PC-9 (cell line): ENCODE measurements around the gene TP53. TPM values are rescaled to one million over a fixed set of nuclear protein-coding genes. Genes with fewer than 3 reads are reported as not detected.
"Not testable (repeated sequence)": the region's sequence is repeated elsewhere in the genome, so short reads cannot be mapped to it uniquely, and the experiment has no call there.

Source experiments
- BruUV-seq: library from RNA; stranded (reverse); fragments of 400-500 nt; replicated peaks from 2 replicates; lab custom pipeline; 2021; lab: Mats Ljungman, UMichigan
- CTCF ChIA-PET: fragments of 300-600 bp; sonication (Branson Sonifier 250); formaldehyde crosslinking; loops from one replicate; lab custom pipeline; 2022; ENCODE audit warnings: antibody characterized with exemption; lab: Charles Lee
- POLR2A ChIA-PET: fragments of 300-600 bp; sonication (Branson Sonifier 250); formaldehyde crosslinking; loops from one replicate; lab custom pipeline; 2022; ENCODE audit warnings: antibody characterized with exemption; ENCODE audit not compliant: unreplicated experiment; lab: Charles Lee
- DNase-seq, 2 experiments: peaks; one replicate each; pipeline versions ENCODE4 v3.0.0 to v3.0.0-alpha.2; 2015 to 2022; ENCODE audit warnings: mixed read lengths in 1 of 2
- H2AFZ ChIP-seq: fragments of 200-600 bp; sonication (generic); 2 replicates; pipeline ENCODE4 v1.8.1; 2017; ENCODE audit warnings: antibody characterized with exemption
- H3F3A ChIP-seq: fragments of 200-600 bp; sonication (generic); 2 replicates; pipeline ENCODE4 v1.8.1; 2017; ENCODE audit warnings: antibody characterized with exemption, mild to moderate bottlenecking, low read depth; ENCODE audit not compliant: insufficient read depth
- H3K27ac ChIP-seq: fragments of 200-600 bp; sonication (generic); 2 replicates; pipeline ENCODE4 v1.6.1; 2016; ENCODE audit warnings: mixed run types
- H3K27me3 ChIP-seq: fragments of 200-600 bp; sonication (generic); 2 replicates; pipeline ENCODE4 v1.6.1; 2016; ENCODE audit warnings: low read depth, mixed run types; ENCODE audit not compliant: insufficient read depth
- H3K36me3 ChIP-seq: fragments of 200-600 bp; sonication (generic); 2 replicates; pipeline ENCODE4 v1.6.1; 2016; ENCODE audit warnings: low read depth, mixed run types
- H3K4me1 ChIP-seq: fragments of 200-600 bp; sonication (generic); replicated peaks from 2 replicates; pipeline ENCODE4 v1.6.1; 2016; ENCODE audit warnings: mixed run types; ENCODE audit not compliant: insufficient read depth
- H3K4me2 ChIP-seq: fragments of 200-600 bp; sonication (generic); 2 replicates; pipeline ENCODE4 v1.6.1; 2017; ENCODE audit warnings: mixed run types
- H3K4me3 ChIP-seq: fragments of 200-600 bp; sonication (generic); 2 replicates; pipeline ENCODE4 v1.6.1; 2016; ENCODE audit warnings: mixed run types
- H3K79me2 ChIP-seq: fragments of 200-600 bp; sonication (generic); 2 replicates; pipeline ENCODE4 v1.6.1; 2017; ENCODE audit warnings: low read depth, mixed run types
- H3K9me2 ChIP-seq: fragments of 200-600 bp; sonication (generic); 2 replicates; pipeline ENCODE4 v1.8.1; 2017; ENCODE audit warnings: mild to moderate bottlenecking; ENCODE audit not compliant: insufficient read depth
- H3K9me3 ChIP-seq: fragments of 200-600 bp; sonication (generic); 2 replicates; pipeline ENCODE4 v1.8.1; 2016; ENCODE audit warnings: low read depth; ENCODE audit not compliant: insufficient read depth
- H4K20me1 ChIP-seq: fragments of 200-600 bp; sonication (generic); 2 replicates; pipeline ENCODE4 v1.8.1; 2017; ENCODE audit not compliant: insufficient read depth
- EZH2 ChIP-seq: fragments of 200-600 bp; sonication (generic); IDR thresholded peaks from 2 replicates; pipeline ENCODE4 v1.8.0; 2017; ENCODE audit warnings: antibody characterized with exemption, low read depth
- intact Hi-C: fragments of 100-400 bp; cut with micrococcal nuclease; formaldehyde crosslinking; loops from one replicate; pipeline ENCODE4 v1.10.0; 2022; ENCODE audit not compliant: unreplicated experiment
- total RNA-seq: library from RNA; stranded (reverse); gene quantifications from 2 replicates; pipeline ENCODE4 v1.2.3, GENCODE V29; 2021
- TF ChIP-seq, protein P1 (sequence below): fragments of 200-600 bp; sonication (generic); conservative IDR thresholded peaks from 2 replicates; pipeline ENCODE4 v1.6.1; 2017; ENCODE audit warnings: mixed run types, antibody characterized with exemption, mild to moderate bottlenecking, moderate library complexity

TP53 gene
- total RNA-seq, 1 experiment from 2014 or later: 340 TPM

GRCh38 chr17:7646457-7646856, 40.8 kb downstream of the TP53 start:
- POLR2A ChIA-PET: no interaction called here
- no peak overlapping the region for H2AFZ ChIP-seq
- intact Hi-C loops: no loop called here
- H3F3A ChIP-seq: peaks cover 5% of the 10 kb centered on the region; the same call in 1 of the 2 replicates
- H3K27ac ChIP-seq: no peak overlapping the region
- H3K4me1 ChIP-seq: no peaks in the 10 kb centered on the region
- H3K4me3 ChIP-seq: no peak overlapping the region
- no peaks in the 10 kb centered on the region for H3K9me3 ChIP-seq
- no peaks in the 10 kb centered on the region for H4K20me1 ChIP-seq
- H3K9me2 ChIP-seq: no peaks in the 10 kb centered on the region
- no peak overlapping the region for H3K4me2 ChIP-seq
- CTCF ChIA-PET: interaction anchor here (0.6 kb wide), 1 partner anchor 133 kb away, joined by 3 read pairs; no protein-coding TSS in a partner anchor
- BruUV-seq: no TSS peak
- no peaks in the 10 kb centered on the region for H3K79me2 ChIP-seq
- no peaks in the 10 kb centered on the region for H3K36me3 ChIP-seq
- no peaks in the 10 kb centered on the region for H3K27me3 ChIP-seq
- DNase-seq: no peak
- TF ChIP-seq, protein P1, sequence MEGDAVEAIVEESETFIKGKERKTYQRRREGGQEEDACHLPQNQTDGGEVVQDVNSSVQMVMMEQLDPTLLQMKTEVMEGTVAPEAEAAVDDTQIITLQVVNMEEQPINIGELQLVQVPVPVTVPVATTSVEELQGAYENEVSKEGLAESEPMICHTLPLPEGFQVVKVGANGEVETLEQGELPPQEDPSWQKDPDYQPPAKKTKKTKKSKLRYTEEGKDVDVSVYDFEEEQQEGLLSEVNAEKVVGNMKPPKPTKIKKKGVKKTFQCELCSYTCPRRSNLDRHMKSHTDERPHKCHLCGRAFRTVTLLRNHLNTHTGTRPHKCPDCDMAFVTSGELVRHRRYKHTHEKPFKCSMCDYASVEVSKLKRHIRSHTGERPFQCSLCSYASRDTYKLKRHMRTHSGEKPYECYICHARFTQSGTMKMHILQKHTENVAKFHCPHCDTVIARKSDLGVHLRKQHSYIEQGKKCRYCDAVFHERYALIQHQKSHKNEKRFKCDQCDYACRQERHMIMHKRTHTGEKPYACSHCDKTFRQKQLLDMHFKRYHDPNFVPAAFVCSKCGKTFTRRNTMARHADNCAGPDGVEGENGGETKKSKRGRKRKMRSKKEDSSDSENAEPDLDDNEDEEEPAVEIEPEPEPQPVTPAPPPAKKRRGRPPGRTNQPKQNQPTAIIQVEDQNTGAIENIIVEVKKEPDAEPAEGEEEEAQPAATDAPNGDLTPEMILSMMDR: no peak
- TF ChIP-seq EZH2: no peak

GRCh38 chr17:7644775-7645174, 42.5 kb downstream of the TP53 start:
- no TSS peak for BruUV-seq
- H3K4me2 ChIP-seq: no peak overlapping the region
- no peak for DNase-seq
- intact Hi-C loops: no loop called here
- no peak overlapping the region for H3K4me3 ChIP-seq
- ChIA-PET CTCF (no interaction called here), POLR2A (no interaction called here)
- H3F3A ChIP-seq: no peaks in the 10 kb centered on the region
- no peaks in the 10 kb centered on the region for H3K9me2 ChIP-seq
- H3K79me2 ChIP-seq: no peaks in the 10 kb centered on the region
- H3K4me1 ChIP-seq: no peaks in the 10 kb centered on the region
- no peak overlapping the region for H2AFZ ChIP-seq
- H3K9me3 ChIP-seq: no peaks in the 10 kb centered on the region
- TF ChIP-seq, protein P1: no peak
- TF ChIP-seq EZH2: no peak
- H3K27me3 ChIP-seq: no peaks in the 10 kb centered on the region
- H4K20me1 ChIP-seq: no peaks in the 10 kb centered on the region
- no peaks in the 10 kb centered on the region for H3K36me3 ChIP-seq
- H3K27ac ChIP-seq: no peak overlapping the region

DNA sequence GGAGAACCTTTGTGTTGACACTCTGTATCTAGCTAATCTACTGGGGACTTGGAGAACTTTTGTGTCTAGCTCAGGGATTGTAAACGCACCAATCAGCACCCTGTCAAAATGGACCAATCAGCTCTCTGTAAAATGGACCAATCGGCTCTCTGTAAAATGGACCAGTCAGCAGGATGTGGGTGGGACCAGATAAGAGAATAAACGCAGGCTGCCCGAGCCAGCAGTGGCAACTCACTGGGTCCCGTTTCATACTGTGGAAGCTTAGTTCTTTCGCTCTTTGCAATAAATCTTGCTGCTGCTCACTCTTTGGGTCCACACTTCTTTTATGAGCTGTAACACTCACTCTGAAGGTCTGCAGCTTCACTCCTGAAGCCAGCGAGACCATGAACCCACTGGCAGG, 45.7 kb downstream of the TP53 start:
- H3F3A ChIP-seq, H4K20me1 ChIP-seq, H2AFZ ChIP-seq, H3K4me3 ChIP-seq, H3K79me2 ChIP-seq, H3K4me2 ChIP-seq, BruUV-seq, H3K4me1 ChIP-seq, DNase-seq, H3K36me3 ChIP-seq, H3K27ac ChIP-seq, intact Hi-C loops, H3K27me3 ChIP-seq, H3K9me2 ChIP-seq, POLR2A ChIA-PET, H3K9me3 ChIP-seq: not testable (repeated sequence)
- CTCF ChIA-PET: interaction anchor here (0.9 kb wide), 1 partner anchor 15 kb away, joined by 4 read pairs; no protein-coding TSS in a partner anchor

DNA sequence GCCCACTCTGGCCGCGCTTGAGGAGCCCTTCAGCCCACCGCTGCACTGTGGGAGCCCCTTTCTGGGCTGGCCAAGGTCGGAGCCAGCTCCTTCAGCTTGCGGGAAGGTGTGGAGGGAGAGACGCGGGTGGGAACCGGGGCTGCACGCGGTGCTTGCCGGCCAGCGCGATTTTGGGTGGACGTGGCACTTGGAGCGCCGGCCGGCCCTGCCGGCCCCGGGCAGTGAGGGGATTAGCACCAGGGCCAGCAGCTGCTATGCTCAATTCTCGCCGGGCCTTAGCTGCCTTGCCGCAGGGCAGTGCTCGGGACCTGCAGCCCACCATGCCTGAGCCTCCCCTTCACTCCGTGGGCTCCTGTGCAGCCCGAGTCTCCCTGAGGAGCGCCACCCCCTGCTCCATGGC, 46.5 kb downstream of the TP53 start:
- Histone ChIP-seq H3K79me2 (no peaks in the 10 kb centered on the region), H3K36me3 (no peaks in the 10 kb centered on the region), H3K4me2 (no peak overlapping the region), H3K9me2 (no peaks in the 10 kb centered on the region), H3K4me1 (no peaks in the 10 kb centered on the region), H3K27ac (no peak overlapping the region), H3K4me3 (no peak overlapping the region), H3F3A (no peaks in the 10 kb centered on the region), H2AFZ (no peak overlapping the region), H3K9me3 (no peaks in the 10 kb centered on the region), H4K20me1 (no peaks in the 10 kb centered on the region), H3K27me3 (no peaks in the 10 kb centered on the region)
- no TSS peak for BruUV-seq
- ChIA-PET POLR2A (no interaction called here), CTCF (no interaction called here)
- no peak for TF ChIP-seq EZH2
- TF ChIP-seq, protein P1: no peak
- intact Hi-C loops: no loop called here
- no peak for DNase-seq
